Medulla oblongata (tissue), 1 donor: ENCODE measurements around the gene KRTAP10-10.
"Not testable (repeated sequence)": the region's sequence is repeated elsewhere in the genome, so short reads cannot be mapped to it uniquely, and the experiment has no call there.

Experiments used
- DNase-seq: peaks from one replicate; pipeline ENCODE4 v3.0.0-alpha.2; 2015; ENCODE audit errors: extremely low spot score

KRTAP10-10 gene

DNA sequence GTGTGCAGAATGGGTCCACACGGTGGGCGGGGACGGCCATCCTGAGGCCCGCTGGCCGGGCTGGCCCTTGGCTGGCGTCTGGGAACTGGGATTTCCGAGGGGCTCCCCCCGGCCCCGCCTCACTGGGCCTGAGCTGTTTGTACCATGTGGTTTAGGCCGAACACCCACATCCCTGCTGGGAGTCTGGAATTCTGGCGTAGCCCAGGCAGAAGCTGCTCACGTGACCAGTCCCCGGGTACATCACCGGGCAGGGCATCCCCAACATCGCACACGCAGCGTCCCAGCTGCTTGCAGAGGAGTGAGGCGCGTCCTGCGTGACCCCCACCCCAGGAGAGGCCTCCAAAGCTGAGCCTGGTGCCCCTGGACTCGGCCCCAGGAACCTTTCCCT lies 34.7 kb upstream of the KRTAP10-10 start:
- DNase-seq, result no peak

DNA sequence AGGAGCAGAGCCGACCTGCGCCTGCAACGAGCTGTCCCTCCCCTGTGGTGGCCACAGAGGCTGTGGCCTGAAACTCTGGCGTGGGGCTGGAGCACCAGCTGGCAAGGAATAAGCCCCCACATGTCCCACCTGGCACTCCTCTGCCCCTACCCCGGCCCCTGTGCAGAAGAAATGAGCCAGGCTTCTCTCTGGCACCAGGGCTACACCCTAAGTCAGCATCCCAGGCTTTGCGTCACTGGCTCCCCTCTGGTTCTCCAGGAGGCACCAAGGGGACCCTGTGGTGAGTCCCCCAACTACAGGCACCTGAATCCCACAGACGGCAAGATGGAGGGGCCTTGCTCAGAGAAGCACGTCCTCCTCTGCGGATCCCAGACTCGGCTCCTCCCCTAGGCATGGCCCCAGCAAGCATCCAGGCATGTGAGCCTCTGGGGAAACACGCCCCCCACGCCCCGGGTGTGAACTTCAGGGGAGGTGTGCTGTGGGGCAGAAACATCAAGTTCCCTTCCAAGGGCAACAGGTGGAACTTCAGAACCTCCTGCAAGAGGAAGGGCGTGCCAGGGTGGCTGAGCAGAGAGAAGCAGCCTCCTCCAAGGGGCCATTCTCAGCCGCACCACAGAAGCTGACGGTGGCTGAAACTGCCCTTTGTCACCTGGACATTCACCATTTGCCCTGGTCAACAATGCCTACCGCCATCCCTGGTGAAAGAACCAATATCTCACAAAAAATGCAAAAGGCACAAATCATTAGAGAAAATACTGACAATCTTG lies 33.9 kb upstream of the KRTAP10-10 start:
- DNase-seq, result no peak

DNA sequence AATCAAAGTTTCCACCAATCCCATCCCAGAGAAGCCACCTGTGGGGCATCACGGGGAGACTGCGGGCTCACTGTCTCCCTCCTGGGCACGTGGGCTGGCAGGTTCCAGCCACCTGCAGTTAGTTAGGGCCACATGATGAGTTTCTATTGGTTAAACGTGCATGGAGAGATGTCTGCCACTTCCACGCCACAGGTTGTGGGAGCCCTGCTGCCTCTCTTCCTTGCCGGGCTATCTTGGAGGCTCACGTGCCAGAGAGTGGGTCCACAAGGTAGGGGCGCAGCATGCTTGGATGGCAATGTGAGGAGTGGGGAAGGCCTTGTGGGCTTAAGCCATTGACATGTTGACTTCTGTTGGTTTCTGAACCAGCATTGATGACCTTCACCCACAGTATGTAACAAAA lies 33.2 kb upstream of the KRTAP10-10 start:
- DNase-seq, result no peak

GRCh38 chr21:44606495-44606894 lies 30.7 kb upstream of the KRTAP10-10 start:
- no peak for DNase-seq

DNA sequence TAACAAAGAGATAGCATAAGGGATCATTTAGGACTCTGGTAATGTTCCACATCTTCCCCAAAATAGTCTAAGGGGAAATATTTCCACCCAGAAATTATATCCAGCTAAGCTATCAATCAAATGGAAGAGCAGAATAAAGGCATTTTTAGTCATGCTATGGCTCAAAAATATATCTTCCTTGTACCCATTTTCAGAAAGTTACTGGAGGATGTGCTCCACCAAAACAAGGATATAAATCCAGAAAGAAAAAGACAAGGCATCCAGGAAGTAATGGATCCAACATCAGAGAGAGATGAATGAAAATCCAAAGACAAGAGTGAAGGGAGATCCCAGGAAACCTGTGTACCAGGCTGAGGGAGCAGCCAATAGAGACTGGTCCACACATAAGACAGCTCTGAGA lies 28.0 kb upstream of the KRTAP10-10 start:
- no peak for DNase-seq

DNA sequence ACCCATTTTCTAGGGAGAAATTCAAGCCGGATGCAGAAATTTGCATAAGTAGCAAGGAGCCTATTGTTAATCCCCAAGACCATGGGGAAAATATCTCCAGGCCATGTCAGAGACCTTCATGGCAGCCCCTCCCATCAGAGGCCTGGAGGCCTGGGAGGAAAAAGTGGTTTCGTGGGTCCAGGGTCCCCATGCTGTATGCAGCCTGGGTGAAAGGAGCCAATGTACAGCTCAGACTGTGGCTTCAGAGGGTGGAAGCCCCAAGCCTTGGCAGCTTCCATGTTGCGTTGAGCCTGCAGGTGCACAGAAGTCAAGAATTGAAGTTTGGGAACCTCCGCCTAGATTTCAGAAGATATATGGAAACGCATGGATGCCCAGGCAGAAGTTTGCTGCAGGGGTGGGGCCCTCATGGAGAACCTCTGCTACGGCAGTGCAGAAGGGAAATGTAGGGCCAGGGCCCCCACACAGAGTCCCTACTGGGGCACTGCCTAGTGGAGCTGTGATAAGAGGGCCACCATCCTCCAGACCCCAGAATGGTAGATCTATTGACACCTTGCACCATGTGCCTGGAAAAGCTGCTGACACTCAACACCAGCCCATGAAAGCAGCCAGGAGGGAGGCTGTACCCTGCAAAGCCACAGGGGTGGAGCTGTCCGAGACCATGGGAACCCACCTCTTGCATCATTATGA lies 26.9 kb upstream of the KRTAP10-10 start:
- DNase-seq, result not testable (repeated sequence)

DNA sequence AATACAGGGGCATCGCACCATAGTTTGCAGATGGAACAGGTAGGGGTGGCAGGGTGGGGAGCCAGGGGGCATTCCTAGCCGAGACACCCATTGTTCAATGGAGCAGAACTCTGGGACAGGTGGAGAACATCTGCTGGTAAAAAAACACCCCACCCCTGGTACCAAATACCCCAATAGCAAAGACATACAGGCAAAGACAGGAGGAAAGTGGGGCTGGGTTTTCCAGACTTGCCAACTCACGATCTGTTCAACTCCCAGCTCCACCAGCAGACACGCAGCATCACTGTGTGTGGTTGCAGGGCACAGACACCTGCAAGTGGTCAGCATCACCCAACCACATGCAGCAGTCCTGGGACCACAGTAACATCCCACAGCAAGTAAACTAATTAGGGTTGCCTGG lies 25.6 kb upstream of the KRTAP10-10 start:
- no peak for DNase-seq

DNA sequence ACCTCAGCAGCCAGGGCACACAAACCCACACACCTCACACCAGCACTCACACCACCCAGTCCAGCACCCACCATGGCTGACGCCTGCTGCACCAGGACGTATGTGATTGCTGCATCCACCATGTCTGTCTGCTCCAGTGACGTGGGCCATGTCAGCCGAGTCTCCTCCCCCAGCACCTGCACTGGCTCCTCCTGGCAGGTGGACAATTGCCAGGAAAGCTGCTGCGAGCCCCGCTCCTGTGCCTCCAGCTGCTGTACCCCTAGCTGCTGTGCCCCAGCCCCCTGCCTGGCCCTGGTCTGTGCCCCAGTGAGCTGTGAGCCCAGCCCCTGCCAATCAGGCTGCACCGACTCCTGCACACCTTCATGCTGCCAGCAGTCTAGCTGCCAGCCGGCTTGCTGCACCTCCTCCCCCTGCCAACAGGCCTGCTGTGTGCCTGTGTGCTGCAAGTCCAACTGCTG lies 25.1 kb upstream of the KRTAP10-10 start, which contains the start of gene KRTAP10-8:
TSS of gene KRTAP10-8 (plus strand) at position 51 of the 458 bp plus-strand sequence. CDS start at position 73, 22 bp downstream.
- no peak for DNase-seq

- no peak for DNase-seq
Measured at GRCh38 chr21:44612669-44613229, 24.4 kb upstream of the KRTAP10-10 start.

DNA sequence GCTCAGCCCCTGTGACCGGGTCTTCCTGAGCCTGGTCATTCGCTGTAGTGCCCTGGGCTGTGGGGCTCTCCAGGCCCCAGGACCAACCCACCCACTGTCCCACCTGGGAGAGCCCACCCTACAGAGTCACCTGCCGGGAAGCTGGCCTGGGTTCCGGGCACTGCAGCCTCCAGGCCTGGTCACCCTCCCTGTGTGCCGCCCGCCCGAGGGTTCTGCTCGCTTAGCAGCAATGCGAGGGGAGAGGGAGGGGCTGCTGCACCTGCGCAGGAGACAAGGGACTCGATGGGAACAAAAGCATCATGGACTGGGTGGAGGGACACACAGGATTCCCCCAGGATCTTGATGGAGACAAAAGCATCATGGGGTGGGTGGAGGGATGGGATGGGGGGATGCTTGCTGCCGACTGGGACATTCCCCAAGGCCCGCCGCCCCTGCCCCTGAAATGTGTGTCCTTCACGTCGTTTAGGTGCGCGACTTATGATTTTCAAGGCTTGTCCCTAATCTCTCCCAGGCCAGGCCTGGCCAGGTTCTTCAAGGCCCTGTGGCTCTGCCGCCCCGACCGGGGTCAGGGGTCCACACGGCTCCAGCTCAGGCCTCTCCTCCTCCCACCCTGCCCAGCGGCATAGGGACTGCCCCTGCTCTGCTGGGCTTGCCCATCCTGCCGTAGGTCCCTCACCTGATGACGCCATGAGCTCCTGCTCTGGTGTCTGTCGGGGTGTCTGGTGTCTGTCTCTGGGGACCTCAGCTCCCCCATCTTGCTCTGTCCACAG lies 23.6 kb upstream of the KRTAP10-10 start:
- no peak for DNase-seq

DNA sequence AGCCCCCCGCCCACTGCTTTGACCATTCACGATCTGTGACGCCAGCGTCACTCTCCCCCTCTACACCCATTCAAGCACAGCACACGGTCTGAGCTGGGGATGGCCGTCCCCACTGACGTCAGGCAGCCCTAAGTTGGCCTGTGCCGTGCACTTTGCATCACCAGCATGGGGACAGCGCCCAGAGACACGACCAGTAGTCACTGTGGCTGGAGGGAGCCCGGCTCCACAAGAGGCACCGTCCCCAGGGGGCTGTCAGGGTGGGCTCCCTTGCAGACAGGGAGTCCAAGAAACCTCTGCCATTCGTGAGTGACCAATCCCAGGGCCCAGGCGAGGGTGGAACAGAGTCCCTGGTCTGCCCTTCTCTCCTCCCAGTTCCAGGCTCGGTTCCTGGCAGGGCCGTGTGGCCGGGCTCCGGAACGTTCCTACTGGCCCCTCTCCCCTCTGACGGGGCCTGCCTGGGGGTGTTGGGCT lies 23.0 kb upstream of the KRTAP10-10 start:
- no peak for DNase-seq

- no peak for DNase-seq
Measured at GRCh38 chr21:44614961-44615391, 22.2 kb upstream of the KRTAP10-10 start.

DNA sequence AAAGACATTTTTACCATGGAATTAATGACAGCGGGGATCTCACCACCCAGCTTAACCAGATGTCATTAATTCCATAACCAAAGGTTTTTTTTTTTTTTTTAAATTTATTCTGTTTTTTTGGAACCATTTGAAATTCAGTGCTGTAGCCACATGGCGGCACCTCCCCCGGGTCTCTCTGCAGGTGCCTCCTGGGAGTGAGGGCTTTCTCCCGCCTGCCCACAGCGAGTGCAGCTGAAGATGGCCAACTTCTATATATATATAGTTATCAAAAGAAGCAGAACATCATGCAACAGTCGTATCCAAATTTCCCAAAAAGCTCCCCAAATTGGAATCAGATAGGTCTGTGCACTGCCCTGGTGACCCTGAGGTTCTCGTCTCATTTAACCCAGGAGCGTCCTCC lies 21.7 kb upstream of the KRTAP10-10 start:
- DNase-seq, result no peak

GRCh38 chr21:44615911-44616590 lies 21.1 kb upstream of the KRTAP10-10 start:
- no peak for DNase-seq

DNA sequence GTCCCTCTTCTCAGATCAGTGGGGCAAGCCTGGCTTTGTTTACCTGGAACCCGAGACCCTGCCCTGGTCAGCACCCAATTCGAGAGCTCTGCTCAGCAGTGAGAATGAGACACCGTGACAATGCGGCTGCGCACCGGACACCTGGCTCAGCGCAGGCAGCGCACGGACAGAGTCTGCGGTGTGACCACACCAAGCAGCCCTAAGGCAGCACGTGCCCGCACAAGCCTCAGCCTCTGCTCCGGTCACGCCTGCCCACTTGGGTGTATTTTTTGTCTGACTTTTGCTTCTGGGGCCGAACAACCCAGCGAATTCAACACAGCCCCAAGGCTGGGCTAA lies 20.6 kb upstream of the KRTAP10-10 start:
- no peak for DNase-seq

DNA sequence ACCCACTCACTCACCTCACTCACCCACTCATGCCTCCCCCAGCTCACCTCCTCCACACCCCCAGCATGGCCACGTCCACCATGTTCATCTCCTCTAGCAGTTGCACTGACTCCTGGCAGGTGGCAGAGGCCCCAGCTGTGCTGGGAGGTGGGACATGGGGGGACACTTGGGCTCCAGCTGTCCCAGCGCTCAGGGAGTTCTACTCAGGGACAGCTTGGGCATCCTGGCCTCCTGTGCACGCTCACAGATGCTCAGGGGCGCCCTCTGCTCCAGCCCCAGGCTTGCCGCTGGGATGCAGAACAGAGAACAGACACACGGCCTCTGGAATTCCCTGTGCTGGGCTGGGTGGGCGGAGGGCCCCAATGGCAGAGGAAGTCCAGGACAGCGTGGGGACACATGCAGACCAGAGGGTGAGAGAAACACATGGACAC lies 20.1 kb upstream of the KRTAP10-10 start:
- DNase-seq, result no peak

DNA sequence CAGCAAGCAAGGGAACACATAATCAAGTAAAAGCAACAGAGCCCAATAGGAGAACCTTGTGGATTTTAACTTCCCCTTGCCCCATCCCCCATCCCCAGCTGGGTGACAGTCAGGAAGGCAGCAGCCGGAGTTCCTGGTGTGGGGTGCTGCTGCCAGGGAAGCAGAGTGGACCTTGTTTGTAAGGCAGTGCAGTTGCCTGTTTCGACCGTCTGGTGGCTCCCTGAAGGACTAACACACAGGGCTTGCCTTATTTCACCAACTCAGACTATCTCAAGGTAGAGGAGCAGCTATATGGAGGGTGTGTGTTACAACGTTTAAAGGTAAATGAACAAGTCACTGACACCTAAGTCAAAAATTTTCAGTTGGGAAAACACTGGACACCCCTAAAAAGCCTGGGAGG lies 18.7 kb upstream of the KRTAP10-10 start:
- peak; percentile 11 for DNase-seq

GRCh38 chr21:44618909-44619308 lies 18.2 kb upstream of the KRTAP10-10 start:
- no peak for DNase-seq

DNA sequence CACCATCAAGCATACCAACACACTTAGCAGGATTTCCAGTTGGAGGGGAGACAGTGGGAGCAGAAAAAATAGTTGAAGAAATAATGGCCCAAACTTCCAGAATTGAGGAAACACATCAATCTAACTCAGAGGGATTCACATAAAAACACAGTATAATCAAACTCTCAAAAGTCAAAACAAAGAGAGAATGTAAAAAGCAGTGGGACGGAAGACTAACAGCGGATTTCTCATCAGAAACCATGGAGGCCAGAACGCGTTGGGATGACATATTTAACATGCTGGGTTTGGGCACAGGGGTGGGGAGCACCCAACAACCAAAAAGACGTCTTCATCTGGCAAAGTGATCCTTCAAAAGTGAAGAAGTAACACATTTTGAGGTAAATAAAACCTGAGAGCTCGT lies 17.3 kb upstream of the KRTAP10-10 start:
- DNase-seq, result no peak

- no peak for DNase-seq
Measured at GRCh38 chr21:44623575-44623974, 13.6 kb upstream of the KRTAP10-10 start.

GRCh38 chr21:44625756-44626155 lies 11.4 kb upstream of the KRTAP10-10 start:
- no peak for DNase-seq
